Amniotic stem cell (primary cell): Measurements from ENCODE around the gene TMPRSS13.
"Not testable (repeated sequence)": the region's sequence is repeated elsewhere in the genome, so short reads cannot be mapped to it uniquely, and the experiment has no call there.

Experiments
- DNase-seq: peaks from one replicate; lab custom pipeline; 2025; lab: John Stamatoyannopoulos, UW

TMPRSS13 gene

GRCh38 chr11:117930668-117931330 is 1.6 kb upstream of the TMPRSS13 start:
- no peak for DNase-seq

- DNase-seq, result no peak
Measured at GRCh38 chr11:117929916-117930570, 841 bp upstream of the TMPRSS13 start.

- DNase-seq, result no peak
Measured at GRCh38 chr11:117928446-117929141, 608 bp downstream of the TMPRSS13 start.

GRCh38 chr11:117927926-117928325 is 1.3 kb downstream of the TMPRSS13 start:
- no peak for DNase-seq

- DNase-seq, result not testable (repeated sequence)
Measured at GRCh38 chr11:117926166-117926565, 3.0 kb downstream of the TMPRSS13 start.

- DNase-seq, result no peak
Measured at GRCh38 chr11:117925198-117925925, 3.8 kb downstream of the TMPRSS13 start.

- DNase-seq, result no peak
Measured at GRCh38 chr11:117924631-117925170, 4.5 kb downstream of the TMPRSS13 start.

- no peak for DNase-seq
Measured at GRCh38 chr11:117923773-117924172, 5.4 kb downstream of the TMPRSS13 start.

GRCh38 chr11:117923275-117923674 is 5.9 kb downstream of the TMPRSS13 start:
- no peak for DNase-seq

GRCh38 chr11:117921893-117922292 is 7.3 kb downstream of the TMPRSS13 start:
- DNase-seq, result no peak

- DNase-seq, result no peak
Measured at GRCh38 chr11:117921456-117921855, 7.7 kb downstream of the TMPRSS13 start.

- no peak for DNase-seq
Measured at GRCh38 chr11:117919781-117920221, 9.4 kb downstream of the TMPRSS13 start.

GRCh38 chr11:117919341-117919740 is 9.9 kb downstream of the TMPRSS13 start:
- no peak for DNase-seq

GRCh38 chr11:117918366-117919255 is 10.6 kb downstream of the TMPRSS13 start:
- no peak for DNase-seq

- no peak for DNase-seq
Measured at GRCh38 chr11:117917591-117918151, 11.5 kb downstream of the TMPRSS13 start.

GRCh38 chr11:117916956-117917355 is 12.2 kb downstream of the TMPRSS13 start:
- no peak for DNase-seq

GRCh38 chr11:117915672-117916235 is 13.4 kb downstream of the TMPRSS13 start:
- DNase-seq, result no peak

- no peak for DNase-seq
Measured at GRCh38 chr11:117914991-117915618, 14.1 kb downstream of the TMPRSS13 start.

- no peak for DNase-seq
Measured at GRCh38 chr11:117914398-117914761, 14.8 kb downstream of the TMPRSS13 start.
